ENCODE data around the gene CMTM6. TPM values are rescaled to one million over a fixed set of nuclear protein-coding genes. Genes with fewer than 3 reads are reported as not detected.
A peak's percentile ranks its signal among the peaks of the same experiment; 100 is the strongest.
"Not testable (repeated sequence)": the region's sequence is repeated elsewhere in the genome, so short reads cannot be mapped to it uniquely, and the experiment has no call there.

Gene CMTM6
- total and polyA plus RNA-seq, 4 donors = 19.0 to 32.1 (median 25.9) TPM

- not testable (repeated sequence) for H3K27ac ChIP-seq (ENCODE audit: low read depth in 1 of 2, low read length in 2 of 2); H3K9me3 ChIP-seq (ENCODE audit: control insufficient read depth, low read length); H3K27me3 ChIP-seq (ENCODE audit: control insufficient read depth in 1 of 2, insufficient read depth in 2 of 2, low read length in 1 of 2); H3K36me3 ChIP-seq (ENCODE audit: control insufficient read depth in 1 of 2, insufficient read depth in 2 of 2, low read length in 1 of 2); H3K4me3 ChIP-seq (ENCODE audit: low read length in 2 of 2); H3K4me1 ChIP-seq (ENCODE audit: control insufficient read depth in 1 of 2, insufficient read depth in 2 of 2, low read length in 2 of 2); ATAC-seq (ENCODE audit: low FRiP score); DNase-seq
- WGBS, 2 donors = 99% methylated on average over 6 of the region's 6 CpGs
- intact Hi-C loops (cut with DNase I) = loop anchor here (2.0 to 5.0 kb wide), 4 partner anchors 65 to 170 kb away; no protein-coding TSS in a partner anchor
Observed at GRCh38 chr3:32466808-32467207, 35.8 kb downstream of the CMTM6 start.

- intact Hi-C loops (cut with DNase I) = loop anchor here (5.0 kb wide), 3 partner anchors 62 to 167 kb away; no protein-coding TSS in a partner anchor
- not testable (repeated sequence) for H3K4me3 ChIP-seq (ENCODE audit: low read length in 2 of 2); H3K4me1 ChIP-seq (ENCODE audit: control insufficient read depth in 1 of 2, insufficient read depth in 2 of 2, low read length in 2 of 2); H3K27ac ChIP-seq (ENCODE audit: low read depth in 1 of 2, low read length in 2 of 2); ATAC-seq (ENCODE audit: low FRiP score); H3K36me3 ChIP-seq (ENCODE audit: control insufficient read depth in 1 of 2, insufficient read depth in 2 of 2, low read length in 1 of 2); H3K27me3 ChIP-seq (ENCODE audit: control insufficient read depth in 1 of 2, insufficient read depth in 2 of 2, low read length in 1 of 2); DNase-seq; H3K9me3 ChIP-seq (ENCODE audit: control insufficient read depth, low read length)
- WGBS, 2 donors = 94 to 96% methylated on average over 5 to 7 of the region's 7 CpGs
Observed at GRCh38 chr3:32464726-32465125, 37.9 kb downstream of the CMTM6 start.

- H3K4me1 ChIP-seq (ENCODE audit: control insufficient read depth in 1 of 2, insufficient read depth in 2 of 2, low read length in 2 of 2); DNase-seq; H3K27ac ChIP-seq (ENCODE audit: low read depth in 1 of 2, low read length in 2 of 2); intact Hi-C loops (cut with DNase I); H3K27me3 ChIP-seq (ENCODE audit: control insufficient read depth in 1 of 2, insufficient read depth in 2 of 2, low read length in 1 of 2); H3K4me3 ChIP-seq (ENCODE audit: low read length in 2 of 2); H3K36me3 ChIP-seq (ENCODE audit: control insufficient read depth in 1 of 2, insufficient read depth in 2 of 2, low read length in 1 of 2); ATAC-seq (ENCODE audit: low FRiP score); H3K9me3 ChIP-seq (ENCODE audit: control insufficient read depth, low read length): not testable (repeated sequence)
- WGBS, 2 donors = 97 to 98% methylated on average over 7 of the region's 7 CpGs
Observed at GRCh38 chr3:32463415-32463814, 39.2 kb downstream of the CMTM6 start.

- ATAC-seq (ENCODE audit: low FRiP score); H3K27me3 ChIP-seq (ENCODE audit: control insufficient read depth in 1 of 2, insufficient read depth in 2 of 2, low read length in 1 of 2); DNase-seq; H3K4me1 ChIP-seq (ENCODE audit: control insufficient read depth in 1 of 2, insufficient read depth in 2 of 2, low read length in 2 of 2); H3K9me3 ChIP-seq (ENCODE audit: control insufficient read depth, low read length); H3K4me3 ChIP-seq (ENCODE audit: low read length in 2 of 2); H3K27ac ChIP-seq (ENCODE audit: low read depth in 1 of 2, low read length in 2 of 2); intact Hi-C loops (cut with DNase I); H3K36me3 ChIP-seq (ENCODE audit: control insufficient read depth in 1 of 2, insufficient read depth in 2 of 2, low read length in 1 of 2): not testable (repeated sequence)
- WGBS, 2 donors = 57 to 65% methylated on average over 6 to 8 of the region's 9 CpGs
Observed at GRCh38 chr3:32462191-32462986, 40.3 kb downstream of the CMTM6 start.

- WGBS, 2 donors = 95 to 97% methylated on average over 10 of the region's 10 CpGs
- H3K36me3 ChIP-seq (ENCODE audit: control insufficient read depth in 1 of 2, insufficient read depth in 2 of 2, low read length in 1 of 2); intact Hi-C loops (cut with DNase I); ATAC-seq (ENCODE audit: low FRiP score); H3K9me3 ChIP-seq (ENCODE audit: control insufficient read depth, low read length); H3K27ac ChIP-seq (ENCODE audit: low read depth in 1 of 2, low read length in 2 of 2); H3K4me1 ChIP-seq (ENCODE audit: control insufficient read depth in 1 of 2, insufficient read depth in 2 of 2, low read length in 2 of 2); DNase-seq; H3K4me3 ChIP-seq (ENCODE audit: low read length in 2 of 2); H3K27me3 ChIP-seq (ENCODE audit: control insufficient read depth in 1 of 2, insufficient read depth in 2 of 2, low read length in 1 of 2): not testable (repeated sequence)
Observed at GRCh38 chr3:32460817-32461496, 41.7 kb downstream of the CMTM6 start.

GRCh38 chr3:32460031-32460749 is 42.5 kb downstream of the CMTM6 start:
- Histone ChIP-seq H3K4me1 (ENCODE audit: control insufficient read depth in 1 of 2, insufficient read depth in 2 of 2, low read length in 2 of 2) (no peaks in the 10 kb centered on the region), H3K36me3 (ENCODE audit: control insufficient read depth in 1 of 2, insufficient read depth in 2 of 2, low read length in 1 of 2) (no peaks in the 10 kb centered on the region), H3K9me3 (ENCODE audit: control insufficient read depth, low read length) (no peaks in the 10 kb centered on the region), H3K27me3 (ENCODE audit: control insufficient read depth in 1 of 2, insufficient read depth in 2 of 2, low read length in 1 of 2) (no peaks in the 10 kb centered on the region), H3K27ac (ENCODE audit: low read depth in 1 of 2, low read length in 2 of 2) (no peak overlapping the region), H3K4me3 (ENCODE audit: low read length in 2 of 2) (no peak overlapping the region)
- 83 to 85% methylated on average over 15 of the region's 15 CpGs for WGBS, 2 donors
- DNase-seq (no peak), ATAC-seq (ENCODE audit: low FRiP score) (peak; percentile 59)
- intact Hi-C loops (cut with DNase I) = no loop called here

GRCh38 chr3:32459450-32459849 is 43.2 kb downstream of the CMTM6 start:
- ATAC-seq (ENCODE audit: low FRiP score) (no peak), DNase-seq (no peak)
- Histone ChIP-seq H3K27ac (ENCODE audit: low read depth in 1 of 2, low read length in 2 of 2) (no peak overlapping the region), H3K4me1 (ENCODE audit: control insufficient read depth in 1 of 2, insufficient read depth in 2 of 2, low read length in 2 of 2) (no peaks in the 10 kb centered on the region), H3K36me3 (ENCODE audit: control insufficient read depth in 1 of 2, insufficient read depth in 2 of 2, low read length in 1 of 2) (no peaks in the 10 kb centered on the region), H3K9me3 (ENCODE audit: control insufficient read depth, low read length) (no peaks in the 10 kb centered on the region), H3K27me3 (ENCODE audit: control insufficient read depth in 1 of 2, insufficient read depth in 2 of 2, low read length in 1 of 2) (no peaks in the 10 kb centered on the region), H3K4me3 (ENCODE audit: low read length in 2 of 2) (no peak overlapping the region)
- intact Hi-C loops (cut with DNase I) = no loop called here
- WGBS, 2 donors = 96 to 98% methylated on average over 5 of the region's 5 CpGs

- Histone ChIP-seq H3K27ac (ENCODE audit: low read depth in 1 of 2, low read length in 2 of 2) (no peak overlapping the region), H3K4me3 (ENCODE audit: low read length in 2 of 2) (no peak overlapping the region), H3K4me1 (ENCODE audit: control insufficient read depth in 1 of 2, insufficient read depth in 2 of 2, low read length in 2 of 2) (no peaks in the 10 kb centered on the region), H3K36me3 (ENCODE audit: control insufficient read depth in 1 of 2, insufficient read depth in 2 of 2, low read length in 1 of 2) (no peaks in the 10 kb centered on the region), H3K27me3 (ENCODE audit: control insufficient read depth in 1 of 2, insufficient read depth in 2 of 2, low read length in 1 of 2) (no peaks in the 10 kb centered on the region), H3K9me3 (ENCODE audit: control insufficient read depth, low read length) (no peaks in the 10 kb centered on the region)
- no peak for ATAC-seq (ENCODE audit: low FRiP score)
- WGBS, 2 donors = 76 to 83% methylated on average over 9 of the region's 9 CpGs
- no peak for DNase-seq
- intact Hi-C loops (cut with DNase I) = no loop called here
Observed at GRCh38 chr3:32457971-32458471, 44.6 kb downstream of the CMTM6 start.

All from aorta (tissue), 5 donors.